Cardiac muscle cell (in vitro differentiated cells and primary cell): ENCODE data around the gene KCTD18. TPM values are rescaled to one million over a fixed set of nuclear protein-coding genes. Genes with fewer than 3 reads are reported as not detected.

Experiments used
- DNase-seq, 2 donors: peaks; one replicate each; pipeline versions ENCODE4 v3.0.0 to v3.0.0-alpha.2; 2010 to 2017; ENCODE audit warnings: low read depth in 1 of 2, low spot score in 1 of 2
- H3K27ac ChIP-seq: fragments of 200-600 bp; sonication (generic); 2 replicates; pipeline ENCODE4 v1.5.1; 2016
- H3K27me3 ChIP-seq: fragments of 200-600 bp; sonication (generic); 2 replicates; pipeline ENCODE4 v1.6.0; 2016; ENCODE audit warnings: control low read depth
- H3K36me3 ChIP-seq: fragments of 200-600 bp; sonication (generic); 2 replicates; pipeline ENCODE4 v1.5.1; 2016; ENCODE audit warnings: control low read depth
- H3K4me1 ChIP-seq: fragments of 200-600 bp; sonication (generic); 2 replicates; pipeline ENCODE4 v1.8.1; 2017; ENCODE audit warnings: low read depth, mild to moderate bottlenecking, mixed run types
- H3K4me3 ChIP-seq: fragments of 200-600 bp; sonication (generic); 2 replicates; pipeline ENCODE4 v1.5.1; 2016; ENCODE audit warnings: mild to moderate bottlenecking
- H3K9me3 ChIP-seq: fragments of 200-600 bp; sonication (generic); 2 replicates; pipeline ENCODE4 v1.5.1; 2017; ENCODE audit warnings: low read depth, mild to moderate bottlenecking, control low read depth
- CTCF ChIP-seq: IDR thresholded peaks from 2 replicates; pipeline ENCODE4 v1.5.1; 2012; ENCODE audit warnings: low read depth, mild to moderate bottlenecking, low read length
- polyA plus RNA-seq: library from polyadenylated mRNA; unstranded; fragments of >200 nt; fragmentation: Nextera tagmentation; extraction: Ambion mirVana; gene quantifications from 2 replicates; pipeline ENCODE4 v1.2.1, GENCODE V29; 2016
- total RNA-seq: library from RNA; depleted of rRNA; stranded (reverse); fragments of >200 nt; gene quantifications from 2 replicates; pipeline ENCODE4 v1.2.3, GENCODE V29; 2016

KCTD18 gene
- total and polyA plus RNA-seq, 2 experiments from 2014 or later: 12.5 to 20.8 TPM

- Histone ChIP-seq H3K4me1 (no peaks in the 10 kb centered on the region), H3K27me3 (no peaks in the 10 kb centered on the region), H3K27ac (no peak overlapping the region), H3K9me3 (no peaks in the 10 kb centered on the region), H3K4me3 (no peak overlapping the region), H3K36me3 (no peaks in the 10 kb centered on the region)
- DNase-seq: no peak
- TF ChIP-seq CTCF: no peak
These were observed 58.4 kb downstream of the KCTD18 start for GRCh38 chr2:200451511-200451910.

GRCh38 chr2:200450288-200450687 is 59.6 kb downstream of the KCTD18 start:
- Histone ChIP-seq H3K36me3 (no peaks in the 10 kb centered on the region), H3K4me3 (no peak overlapping the region), H3K27ac (no peak overlapping the region), H3K4me1 (no peaks in the 10 kb centered on the region), H3K27me3 (no peaks in the 10 kb centered on the region), H3K9me3 (no peaks in the 10 kb centered on the region)
- no peak for DNase-seq
- no peak for TF ChIP-seq CTCF

- no peak overlapping the region for H3K4me3 ChIP-seq
- DNase-seq: no peak
- no peaks in the 10 kb centered on the region for H3K36me3 ChIP-seq
- H3K9me3 ChIP-seq: no peaks in the 10 kb centered on the region
- no peak for TF ChIP-seq CTCF
- H3K27ac ChIP-seq: no peak overlapping the region
- H3K27me3 ChIP-seq: no peaks in the 10 kb centered on the region
- H3K4me1 ChIP-seq: no peaks in the 10 kb centered on the region
These were observed 60.7 kb downstream of the KCTD18 start for GRCh38 chr2:200449149-200449548.

- Histone ChIP-seq H3K9me3 (no peaks in the 10 kb centered on the region), H3K4me1 (no peaks in the 10 kb centered on the region), H3K27me3 (no peaks in the 10 kb centered on the region), H3K27ac (no peak overlapping the region), H3K36me3 (no peaks in the 10 kb centered on the region), H3K4me3 (no peak overlapping the region)
- DNase-seq: no peak
- TF ChIP-seq CTCF: no peak
These were observed 61.4 kb downstream of the KCTD18 start for GRCh38 chr2:200448455-200448854.

- no peak overlapping the region for H3K4me3 ChIP-seq
- H3K9me3 ChIP-seq: no peaks in the 10 kb centered on the region
- no peaks in the 10 kb centered on the region for H3K27me3 ChIP-seq
- no peak for DNase-seq
- no peak for TF ChIP-seq CTCF
- no peaks in the 10 kb centered on the region for H3K36me3 ChIP-seq
- no peak overlapping the region for H3K27ac ChIP-seq
- H3K4me1 ChIP-seq: no peaks in the 10 kb centered on the region
These were observed 62.6 kb downstream of the KCTD18 start for GRCh38 chr2:200447139-200447855.
